Femur (tissue), 1 donor: ENCODE data around the gene CHST5.
A peak's percentile ranks its signal among the peaks of the same experiment; 100 is the strongest.

Experiments used
- DNase-seq: peaks from one replicate; pipeline ENCODE4 v3.0.0-alpha.2; 2017

The CHST5 gene

DNA sequence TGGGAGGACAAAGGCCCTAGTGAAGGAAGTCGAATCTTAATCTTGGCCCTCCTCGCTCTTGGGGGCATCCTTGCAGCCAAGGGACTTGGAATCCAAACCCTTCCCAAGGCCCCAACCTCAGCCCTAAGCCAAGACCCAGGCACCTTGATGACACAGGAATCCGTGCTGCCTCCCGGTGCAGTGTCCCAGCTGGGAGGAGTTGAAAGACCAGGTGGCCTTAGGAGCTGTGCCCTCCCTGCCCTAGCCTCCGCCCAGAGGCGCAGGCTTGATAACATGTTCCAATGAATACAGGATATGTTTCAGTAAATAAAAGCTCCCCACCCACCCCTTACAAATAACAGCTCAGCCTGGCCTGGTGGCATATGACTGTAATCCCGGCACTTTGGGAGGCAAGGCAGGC, at the start of gene CHST5:
CHST5 (minus strand) TSS at position 208 of the 400 bp plus-strand sequence. CDS start 5,724 bp downstream, outside the sequence.
- no peak for DNase-seq

DNA sequence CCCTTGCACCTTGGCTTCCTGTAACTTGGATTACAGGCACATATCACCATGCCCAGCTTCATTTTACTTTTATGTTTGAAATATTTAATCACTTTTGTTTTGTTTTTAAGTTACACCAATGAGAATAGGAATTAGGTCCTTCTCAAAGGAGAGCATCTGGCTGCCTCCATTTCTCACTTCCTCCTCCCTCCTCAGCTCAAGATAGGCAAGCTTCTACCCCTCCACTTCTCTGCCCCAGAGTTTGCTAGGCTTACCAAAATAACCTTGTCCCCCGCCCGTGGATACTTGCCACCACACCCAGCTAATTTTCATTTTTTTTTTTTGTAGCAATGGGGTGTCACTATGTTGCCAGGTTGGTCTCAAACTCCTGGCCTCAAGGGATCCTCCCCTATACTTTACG, 48.2 kb upstream of the CHST5 start:
- DNase-seq, result no peak

DNA sequence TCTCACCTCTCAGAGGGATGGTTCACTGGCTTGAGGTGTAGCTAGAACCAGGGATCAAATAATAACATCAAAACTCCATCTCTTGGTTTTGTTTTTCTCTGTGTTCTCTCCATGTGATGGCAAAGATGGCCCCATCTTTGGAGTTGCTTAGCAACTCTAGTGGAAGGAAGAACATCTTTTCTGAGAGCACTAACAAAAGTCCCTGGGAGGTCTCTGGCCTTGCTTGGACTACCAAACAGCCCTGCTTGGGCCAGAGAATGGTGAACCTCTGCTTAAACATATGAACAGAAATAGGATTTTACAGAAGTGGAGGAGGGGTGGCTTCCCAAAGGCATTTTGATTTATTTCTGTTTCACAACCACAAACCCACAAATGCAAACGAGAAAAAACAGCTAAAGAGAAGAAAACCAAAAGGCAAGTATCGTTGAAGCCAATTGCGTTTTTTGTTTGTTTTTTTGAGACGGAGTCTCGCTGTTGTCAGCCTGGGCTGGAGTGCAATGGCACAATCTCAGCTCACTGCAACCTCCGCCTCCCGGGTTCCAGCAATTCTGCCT, 43.5 kb upstream of the CHST5 start:
- DNase-seq, result no peak

DNA sequence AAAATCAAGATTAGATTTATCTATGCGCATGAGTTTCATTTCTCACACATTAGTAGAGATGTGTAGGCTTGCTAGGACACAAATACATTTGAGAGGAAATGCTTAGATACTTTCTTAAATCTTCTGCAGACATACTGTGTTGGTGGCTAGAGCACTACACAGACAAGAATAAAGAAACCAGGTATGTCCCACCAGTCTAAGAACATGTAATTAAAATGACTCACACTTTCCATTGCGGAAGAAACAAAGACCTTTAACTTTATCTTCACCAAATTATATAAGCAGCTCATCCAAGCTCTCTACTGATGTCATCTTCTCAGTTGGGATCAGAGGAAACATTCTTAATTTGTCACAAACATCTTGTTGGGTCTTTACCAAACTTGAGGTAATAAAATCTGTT, 42.8 kb upstream of the CHST5 start:
- no peak for DNase-seq

DNA sequence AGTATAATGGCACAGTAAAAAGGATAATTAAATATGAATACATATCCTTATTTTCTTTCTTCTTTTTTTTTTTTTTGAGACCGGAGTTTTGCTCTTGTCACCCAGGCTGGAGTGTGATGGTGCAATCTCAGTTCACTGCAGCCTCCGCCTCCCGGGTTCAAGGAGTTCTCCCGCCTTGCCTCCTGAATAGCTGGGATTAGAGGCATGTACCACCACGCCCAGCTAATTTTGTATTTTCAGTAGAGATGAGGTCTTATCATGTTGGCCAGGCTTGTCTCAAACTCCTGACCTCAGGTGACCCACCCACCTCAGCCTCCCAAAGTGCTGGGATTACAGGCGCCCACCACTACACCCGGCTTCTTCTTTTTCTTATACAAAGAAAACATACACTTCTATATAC, 42.3 kb upstream of the CHST5 start:
- no peak for DNase-seq

DNA sequence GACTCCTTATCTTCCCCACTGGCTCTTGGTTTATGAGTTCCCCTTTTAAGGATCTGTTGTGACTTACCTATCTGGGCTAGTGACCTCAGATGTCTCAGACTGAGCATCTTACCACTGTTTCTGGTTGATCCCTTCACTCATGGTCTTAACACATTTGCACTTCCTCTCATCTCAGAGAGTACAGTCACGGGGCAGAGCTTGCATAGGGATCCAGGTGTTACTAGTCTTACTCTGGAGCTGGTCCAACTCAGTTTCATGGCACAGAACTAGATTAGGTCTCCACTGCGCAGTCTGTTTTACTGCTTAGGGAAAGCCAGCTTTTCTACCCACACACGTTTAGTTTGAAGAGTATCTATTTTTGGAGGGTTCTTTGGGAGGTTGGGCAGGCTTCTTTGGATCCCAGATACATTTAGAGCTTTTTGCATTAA, 40.5 kb upstream of the CHST5 start:
- DNase-seq, result no peak

DNA sequence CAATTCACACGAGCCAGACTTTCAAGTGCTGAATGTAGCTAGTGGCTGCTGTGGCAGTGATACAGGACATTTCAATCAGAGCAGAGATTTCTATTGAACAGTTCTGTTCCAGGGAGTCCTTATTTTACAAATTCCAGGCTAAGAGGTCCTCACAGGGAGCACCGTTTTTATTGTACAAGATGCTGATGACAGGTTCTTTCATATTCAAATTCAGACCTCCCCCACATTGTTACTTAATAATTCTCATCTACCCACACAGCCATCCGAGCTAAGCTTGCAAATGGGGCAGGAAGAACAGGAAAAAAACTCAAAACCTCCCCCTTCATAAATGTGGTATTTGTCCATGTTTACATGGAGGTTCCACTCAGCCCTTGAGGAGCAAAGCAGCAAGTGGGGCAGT, 40.0 kb upstream of the CHST5 start:
- DNase-seq, result no peak

DNA sequence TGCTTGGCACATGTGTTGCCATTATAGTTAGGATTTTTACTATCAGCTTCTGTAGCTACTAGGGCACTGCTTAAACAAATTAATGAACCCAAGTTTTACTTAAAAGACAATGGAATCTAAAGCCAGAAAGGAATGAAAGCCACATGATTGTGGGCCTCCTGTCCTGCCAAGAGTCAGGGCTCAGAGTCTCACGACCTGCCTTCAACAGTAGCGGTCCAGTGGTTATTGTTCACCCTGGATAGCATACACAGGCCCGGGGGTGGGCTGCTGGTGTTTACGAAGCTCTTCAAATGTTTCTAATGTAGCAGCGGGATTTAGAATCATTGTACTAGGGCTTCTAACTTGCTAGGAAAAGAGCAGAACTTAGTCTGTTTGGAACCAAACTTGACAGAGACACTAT, 38.0 kb upstream of the CHST5 start:
- DNase-seq, result no peak

DNA sequence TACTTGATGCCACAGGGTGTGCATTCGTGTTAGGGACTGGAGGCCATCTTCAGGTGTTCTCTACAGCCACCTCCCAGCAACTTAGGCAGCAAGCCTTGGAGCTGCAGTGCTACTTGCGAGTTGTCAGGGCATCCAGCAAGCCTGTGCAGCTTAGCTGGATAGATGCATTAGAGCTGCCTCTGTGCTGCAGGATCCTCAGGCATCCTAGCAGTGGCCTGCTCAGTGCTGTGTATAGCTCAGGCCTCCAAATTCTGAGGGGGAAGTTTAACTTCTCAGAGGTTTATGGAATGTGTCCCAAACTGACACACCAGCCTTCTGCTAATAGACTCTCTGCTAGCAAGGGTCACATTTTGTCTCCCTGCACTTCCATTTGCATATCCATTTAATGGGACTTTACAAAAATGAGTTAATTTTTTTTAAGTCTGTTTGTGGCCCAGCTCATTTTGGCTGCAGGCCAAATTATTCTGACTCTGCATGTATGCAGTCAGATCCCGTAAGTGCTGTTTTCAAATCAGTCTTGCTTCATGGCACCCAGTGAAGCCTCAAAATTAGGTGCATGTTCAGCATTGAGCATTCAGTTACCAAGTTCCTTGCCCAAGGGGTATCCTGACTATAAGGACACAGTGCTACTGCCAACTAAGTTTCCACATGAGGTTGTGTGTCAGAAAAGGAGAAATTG, 37.1 kb upstream of the CHST5 start:
- no peak for DNase-seq

DNA sequence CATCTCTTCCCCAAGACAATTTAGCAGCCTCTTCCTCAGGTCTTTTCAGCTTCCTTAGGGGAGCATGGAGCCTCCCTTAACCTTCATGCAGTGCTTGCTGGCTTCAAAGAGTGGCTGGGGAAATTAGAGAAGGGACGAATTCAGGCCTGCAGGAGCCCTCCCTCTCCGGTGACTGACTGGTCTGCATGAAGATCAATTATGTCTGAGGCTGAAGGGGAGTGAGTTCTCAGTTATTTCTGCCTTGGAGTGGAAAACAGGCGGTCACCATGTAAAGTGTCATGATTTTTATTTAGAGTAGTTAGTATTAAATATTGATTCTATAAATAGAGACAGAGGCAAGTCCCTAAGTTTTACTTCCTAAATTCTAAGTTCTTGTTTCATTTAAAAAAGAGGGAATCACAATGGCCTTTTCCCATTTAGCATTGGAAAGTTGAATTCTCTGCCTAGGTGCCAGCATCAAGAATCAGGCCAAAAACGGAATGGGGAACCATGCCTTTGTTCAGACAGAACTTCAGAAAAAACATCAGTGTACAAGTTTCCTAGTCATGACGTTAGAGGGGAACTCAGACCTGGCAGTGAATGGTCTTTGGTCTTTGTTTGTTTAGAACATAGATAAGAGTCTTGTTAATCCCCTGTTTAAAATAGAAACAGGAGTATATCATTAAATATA, 34.6 kb upstream of the CHST5 start:
- no peak for DNase-seq

DNA sequence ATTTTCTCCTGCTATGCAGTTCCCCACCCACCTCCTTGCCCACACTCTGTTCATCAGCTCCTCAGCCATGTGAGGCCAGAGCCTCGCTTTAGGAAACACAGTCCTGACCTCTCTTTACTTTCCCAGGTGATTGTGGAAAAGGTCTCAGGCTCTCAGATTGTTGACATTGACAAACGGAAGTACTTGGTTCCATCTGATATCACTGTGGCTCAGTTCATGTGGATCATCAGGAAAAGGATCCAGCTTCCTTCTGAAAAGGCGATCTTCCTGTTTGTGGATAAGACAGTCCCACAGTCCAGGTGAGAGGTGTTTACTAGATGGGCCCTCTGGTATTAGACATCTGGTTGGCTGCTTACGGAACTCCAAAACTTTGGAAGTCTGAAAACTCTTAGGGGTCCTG, 32.0 kb upstream of the CHST5 start:
- no peak for DNase-seq

DNA sequence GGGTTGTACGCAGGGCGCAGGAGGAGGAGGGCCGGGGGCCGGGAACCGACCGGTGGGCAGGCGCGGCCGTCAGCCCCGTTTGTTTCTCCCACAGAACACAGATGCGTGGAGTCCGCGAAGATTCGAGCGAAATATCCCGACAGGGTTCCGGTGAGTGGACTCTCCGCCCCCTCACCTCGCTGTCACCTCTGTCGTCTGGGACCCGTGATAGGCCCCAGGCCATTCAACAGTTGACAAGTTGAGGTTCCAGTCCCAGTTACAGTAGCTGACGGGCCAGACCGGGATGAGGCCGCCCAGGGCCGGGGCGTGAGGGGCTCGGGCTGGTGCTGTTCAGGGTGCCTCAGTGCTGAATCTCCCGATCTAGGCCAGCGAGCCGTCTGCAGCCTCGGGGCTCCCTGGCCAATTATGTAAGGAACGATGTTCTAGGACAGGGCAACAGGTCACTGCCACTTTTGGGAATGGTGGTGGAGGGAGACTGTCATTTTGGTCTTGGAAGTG, 30.9 kb upstream of the CHST5 start:
- DNase-seq, result peak; percentile 49

DNA sequence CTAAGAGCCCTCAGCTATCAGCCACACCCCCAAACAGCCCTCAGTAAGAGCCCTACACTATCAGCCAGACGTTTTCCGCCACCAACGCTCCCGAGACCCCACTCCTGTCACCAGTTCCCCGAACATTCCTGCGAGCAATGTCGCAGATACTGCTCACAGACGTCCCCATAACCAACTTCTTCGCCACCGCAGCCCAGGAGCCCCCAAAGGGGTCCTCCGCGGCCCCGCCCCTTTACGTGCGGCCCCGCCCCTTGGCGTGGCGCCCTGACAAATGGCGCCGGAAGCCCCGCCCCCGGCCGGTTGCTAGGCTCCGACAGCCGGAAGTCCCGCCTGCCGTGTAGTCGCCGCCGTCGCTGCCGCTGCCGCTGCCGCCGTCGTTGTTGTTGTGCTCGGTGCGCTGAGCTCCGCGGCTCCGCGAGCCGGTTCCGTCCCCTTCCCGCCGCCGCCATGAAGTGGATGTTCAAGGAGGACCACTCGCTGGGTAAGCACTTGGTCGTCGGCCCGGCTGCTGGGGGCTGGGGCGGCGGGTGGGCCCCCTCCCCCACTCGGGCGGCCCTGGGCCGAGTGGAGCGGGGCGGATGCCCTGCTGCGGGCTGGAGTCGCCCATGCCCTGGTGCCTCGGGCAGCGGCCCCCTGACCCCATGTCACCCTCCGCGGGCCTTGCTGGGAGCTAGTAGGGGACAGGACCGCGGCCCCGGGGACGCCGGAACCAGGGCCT, 30.3 kb upstream of the CHST5 start, which contains the start of gene GABARAPL2:
GABARAPL2 (plus strand) TSS at position 340 of the 718 bp plus-strand sequence; CDS start at position 448, 108 bp downstream.
- peak; percentile 93 for DNase-seq

DNA sequence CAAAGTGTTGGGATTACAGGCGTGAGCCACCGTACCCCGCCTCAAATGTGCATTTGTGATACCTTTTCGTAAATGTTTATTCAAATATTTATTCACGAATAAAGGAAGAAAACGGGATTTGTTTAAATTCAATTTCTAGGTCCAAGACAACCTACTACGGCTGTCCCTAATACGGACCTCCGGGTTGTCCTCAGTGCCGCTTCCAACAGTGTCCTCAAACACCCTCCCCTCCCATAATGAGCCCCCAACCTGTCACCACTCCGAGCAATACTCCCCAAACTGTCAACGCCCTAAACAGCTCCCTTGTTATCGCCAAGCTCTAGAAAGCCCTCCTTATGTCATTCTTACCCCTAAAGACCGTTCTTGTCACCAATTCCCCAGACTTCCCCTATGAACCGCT, 29.7 kb upstream of the CHST5 start:
- DNase-seq, result no peak

DNA sequence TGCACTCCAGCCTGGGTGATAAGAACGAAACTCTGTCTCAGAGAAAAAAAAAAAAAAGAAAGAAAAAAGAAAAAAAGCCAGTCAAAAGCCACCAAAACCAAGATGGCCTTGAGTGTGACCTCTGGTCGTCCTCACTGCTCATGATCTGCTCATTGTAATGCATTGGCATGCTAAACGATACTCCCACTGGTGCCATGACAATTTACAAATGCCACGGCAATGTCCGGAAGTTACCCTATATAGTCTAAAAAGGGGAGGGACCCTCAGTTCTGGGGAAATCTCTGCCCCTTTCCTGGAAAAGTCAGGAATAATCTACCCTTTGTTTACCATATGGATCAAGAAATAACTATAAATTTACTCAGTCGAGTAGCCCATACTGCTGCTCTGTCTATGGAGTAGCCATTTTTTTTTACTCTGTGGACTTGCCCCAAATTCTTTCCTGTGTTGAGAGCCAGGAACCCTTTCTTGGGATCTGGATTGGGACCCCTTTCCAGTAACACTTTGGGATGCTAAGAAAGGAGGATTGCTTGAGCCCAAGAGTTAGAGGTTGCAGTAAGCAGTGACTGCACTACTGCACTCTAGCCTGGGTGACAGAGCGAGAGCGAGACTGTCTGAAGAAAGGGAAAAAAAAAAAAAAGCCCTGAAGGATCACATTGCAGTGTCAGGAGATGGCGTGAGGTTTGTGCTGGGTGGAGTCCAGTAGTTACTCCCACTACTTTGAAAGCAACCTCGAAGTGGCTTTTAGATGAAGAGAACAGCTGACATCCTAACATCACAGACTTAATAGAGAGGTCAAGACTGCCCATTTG, 23.9 kb upstream of the CHST5 start:
- peak; percentile 70 for DNase-seq

DNA sequence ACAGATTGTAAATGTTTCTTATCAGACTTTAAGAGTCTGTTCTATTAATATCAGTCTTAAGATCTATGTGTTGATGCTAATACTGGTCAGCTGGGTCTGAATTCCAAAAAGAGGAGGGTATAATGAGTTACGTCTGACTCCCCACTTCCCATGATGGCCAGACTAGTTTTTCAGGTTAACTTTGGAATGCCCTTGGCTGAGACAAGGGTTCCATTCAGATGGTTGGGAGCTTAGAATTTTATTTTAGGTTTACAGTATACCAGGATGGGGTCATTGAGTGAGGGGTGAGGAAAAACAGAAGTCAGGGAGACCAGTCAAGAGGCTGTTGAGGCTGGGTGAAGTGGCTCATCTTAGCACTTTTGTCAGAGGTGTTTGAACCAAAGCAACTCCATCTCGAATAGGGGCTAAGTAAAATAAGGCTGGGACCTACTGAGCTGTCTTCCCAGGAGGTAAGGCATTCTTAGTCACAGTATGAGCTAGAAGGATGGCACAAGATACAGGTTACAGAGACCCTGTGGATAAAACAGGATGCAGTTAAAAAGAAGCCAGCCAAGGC, 23.0 kb upstream of the CHST5 start:
- DNase-seq, result no peak

DNA sequence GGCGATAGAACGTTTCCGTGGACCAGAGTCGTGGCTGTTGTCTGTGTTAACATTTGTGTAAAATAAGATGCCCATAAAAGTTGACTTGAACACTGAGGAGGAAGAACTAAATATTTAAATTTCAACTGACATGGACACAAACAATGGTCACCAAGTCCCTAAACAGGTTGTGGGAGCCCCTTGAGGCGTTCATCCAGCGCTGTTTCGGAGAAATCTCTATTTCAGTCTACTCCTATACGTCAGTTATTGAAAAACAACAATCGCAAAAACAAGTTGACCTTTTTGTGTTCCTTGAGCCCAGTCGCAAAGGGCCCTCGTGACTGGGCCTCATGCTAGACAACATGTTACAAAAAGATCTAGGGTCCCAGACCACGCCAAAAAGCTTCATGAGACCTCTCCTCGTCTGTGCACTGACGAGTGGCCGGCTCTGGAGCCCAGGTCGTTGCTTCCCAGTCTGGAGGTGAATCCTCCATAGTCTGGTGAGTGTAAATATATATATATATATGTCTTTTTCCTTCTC, 20.6 kb upstream of the CHST5 start:
- no peak for DNase-seq

DNA sequence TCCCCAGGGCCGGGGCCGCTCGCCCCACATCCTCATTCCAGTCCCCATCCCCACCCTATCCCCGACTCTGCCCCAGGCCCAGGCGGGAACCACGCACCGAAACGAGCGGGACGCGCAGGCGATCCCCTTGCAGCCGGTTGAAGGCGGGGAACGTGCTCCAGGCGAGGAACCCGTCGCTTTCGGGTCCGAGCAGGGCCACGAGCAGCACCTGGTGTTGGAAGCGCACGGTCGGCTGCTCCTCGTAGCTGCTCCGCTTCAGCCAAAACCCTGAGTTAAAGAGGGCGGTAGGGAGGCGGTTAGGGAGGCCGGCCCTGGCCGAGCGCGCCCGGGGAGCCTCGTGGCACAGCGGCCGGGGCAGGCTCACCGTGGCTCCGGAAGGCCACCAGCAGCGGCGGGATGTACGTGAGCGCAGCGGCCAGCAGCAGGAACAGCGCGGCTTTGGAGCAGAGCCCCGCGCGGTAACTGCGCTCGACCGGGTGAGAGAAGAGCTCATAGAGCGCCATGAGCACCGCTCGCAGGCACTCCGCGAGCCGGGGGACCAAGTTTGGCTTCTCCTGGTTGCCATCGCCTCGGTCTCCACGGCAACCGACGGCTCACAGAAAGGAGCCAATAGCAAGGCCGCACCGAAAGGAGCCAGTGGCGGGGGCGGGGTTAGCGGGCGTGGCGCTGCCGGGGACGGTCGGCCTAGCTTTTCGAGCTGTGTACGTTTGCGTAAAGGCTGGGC, 20.0 kb upstream of the CHST5 start, which contains the start of gene TMEM231:
TMEM231 (minus strand) TSS at position 546 of the 724 bp plus-strand sequence; CDS start at position 503, 43 bp downstream.
- peak; percentile 98 for DNase-seq

DNA sequence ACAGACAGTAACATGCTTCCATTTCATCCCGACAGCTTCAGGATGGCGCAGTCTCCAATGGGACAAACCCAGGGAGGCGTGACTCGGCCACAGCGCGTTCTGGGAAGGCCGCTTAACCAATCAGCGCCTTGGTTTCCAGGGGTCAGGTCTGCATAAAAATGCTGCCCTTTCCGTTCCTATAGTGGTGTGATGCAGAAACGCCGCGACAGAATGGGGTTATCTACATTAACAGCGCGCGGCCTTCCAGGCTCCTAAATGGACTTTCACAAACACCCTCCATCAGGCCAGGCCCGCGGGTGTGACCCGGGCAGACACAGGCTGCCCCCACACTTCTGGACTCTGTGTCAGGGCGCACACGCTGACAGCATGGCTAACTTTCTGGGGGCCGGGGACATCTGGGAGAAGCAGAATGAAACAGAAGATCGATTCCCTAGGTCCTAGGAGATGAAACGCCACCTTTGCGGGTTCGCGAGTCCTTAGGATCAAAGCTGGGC, 19.4 kb upstream of the CHST5 start:
- DNase-seq, result peak; percentile 92

DNA sequence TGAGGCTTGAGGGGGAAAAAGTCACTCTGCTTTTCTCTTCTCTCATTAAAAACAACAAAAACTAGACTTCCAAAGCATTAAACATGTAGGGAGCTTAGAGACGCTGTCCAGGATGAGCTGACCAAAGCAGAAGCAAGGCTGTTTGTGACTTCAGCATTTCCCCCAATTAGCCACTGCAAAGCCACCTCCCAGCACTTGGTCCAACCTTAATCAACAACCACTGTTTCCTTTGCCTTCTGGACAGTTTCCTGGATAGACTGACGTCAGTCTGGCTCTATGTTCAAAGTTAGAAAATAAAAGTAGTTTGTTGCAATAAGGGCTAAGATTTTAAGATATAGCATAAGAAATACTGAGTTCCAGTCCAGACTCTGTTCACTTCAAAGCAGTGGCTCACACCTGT, 17.0 kb upstream of the CHST5 start:
- no peak for DNase-seq

DNA sequence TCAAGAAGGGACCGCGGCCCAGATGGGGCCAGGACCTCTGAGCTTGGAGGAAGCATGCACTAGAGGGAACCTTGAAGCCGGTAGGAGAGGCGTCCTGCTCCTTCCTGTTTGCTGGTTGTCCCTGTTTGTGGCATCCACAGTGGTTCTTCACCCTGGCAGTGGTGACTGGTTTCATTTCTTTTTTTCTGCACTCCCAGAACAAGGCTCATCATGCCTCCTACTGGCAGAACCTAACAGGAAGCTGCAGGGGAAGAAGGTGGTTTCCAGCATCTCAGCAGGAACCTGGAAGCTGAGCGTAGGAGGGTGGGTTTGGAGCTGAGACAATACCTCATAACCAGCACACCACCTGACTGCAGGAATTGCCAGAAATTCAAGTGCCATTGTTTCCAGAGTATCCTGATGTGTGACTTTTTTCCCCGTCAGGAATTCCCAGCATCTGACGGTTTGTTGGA, 14.3 kb upstream of the CHST5 start:
- DNase-seq, result peak; percentile 50
